Measurements from ENCODE around the gene ZBTB42.

GRCh38 chr14:104770851-104771272 lies 30.0 kb upstream of the ZBTB42 start:
- 0 out of 2 replicates have a peak, but pooled peaks have one; percentile 45 for TF ChIP-seq CTCF (tag by site-specific recombination; IDR thresholded peaks at IDR 0.05)
- no peak for TF ChIP-seq ZNF121 (tag by site-specific recombination; IDR thresholded peaks at IDR 0.05)
- no peak for TF ChIP-seq REST (tag by site-specific recombination; IDR thresholded peaks at IDR 0.05)
- TF ChIP-seq ZBTB8A (tag by site-specific recombination; IDR thresholded peaks at IDR 0.05): no peak
- TF ChIP-seq ZBTB7A (tag by site-specific recombination; IDR thresholded peaks at IDR 0.05; ENCODE audit: low read depth): no peak
- no peak for TF ChIP-seq MEIS1 (CRISPR knock-in tag; IDR thresholded peaks at IDR 0.05; ENCODE audit: borderline replicate concordance)

Measured in HEK293 (cell line).